Neural cell (in vitro differentiated cells): ENCODE measurements around the gene TMOD1.

Experiments used
- EP300 ChIP-seq: fragments of 450-650 bp; conservative IDR thresholded peaks from 2 replicates; pipeline ENCODE4 v1.6.1; 2014; ENCODE audit warnings: antibody characterized with exemption, mild to moderate bottlenecking, moderate library complexity; ENCODE audit not compliant: poor library complexity, severe bottlenecking
- EZH2 ChIP-seq: fragments of 200-600, 300-800 bp; shearing (Covaris generic), sonication (generic); IDR thresholded peaks from 2 replicates; pipeline ENCODE4 v1.6.1; 2014; ENCODE audit warnings: antibody characterized with exemption, low read length, borderline replicate concordance, mild to moderate bottlenecking; ENCODE audit not compliant: insufficient read depth, poor library complexity, severe bottlenecking
- MXI1 ChIP-seq: fragments of 450-650 bp; conservative IDR thresholded peaks from 2 replicates; pipeline ENCODE4 v1.6.1; 2014; ENCODE audit warnings: antibody characterized with exemption, mild to moderate bottlenecking; ENCODE audit not compliant: poor library complexity, severe bottlenecking
- POLR2AphosphoS5 ChIP-seq: IDR thresholded peaks from 2 replicates; pipeline ENCODE4 v1.6.1; 2012
- RAD21 ChIP-seq: fragments of 450-650 bp; conservative IDR thresholded peaks from 2 replicates; pipeline ENCODE4 v1.6.1; 2014; ENCODE audit warnings: antibody characterized with exemption, mild to moderate bottlenecking, moderate library complexity
- SMC3 ChIP-seq: fragments of 450-650 bp; conservative IDR thresholded peaks from 2 replicates; pipeline ENCODE4 v1.6.1; 2014; ENCODE audit warnings: antibody characterized with exemption, mild to moderate bottlenecking, moderate library complexity; ENCODE audit not compliant: poor library complexity
- TAF1 ChIP-seq: IDR thresholded peaks from 2 replicates; pipeline ENCODE4 v1.6.1; 2012; ENCODE audit warnings: low read depth
- TF ChIP-seq, protein P1 (sequence below): fragments of 450-650 bp; IDR thresholded peaks from 2 replicates; pipeline ENCODE4 v1.5.1; 2014; ENCODE audit warnings: antibody characterized with exemption, mild to moderate bottlenecking, moderate library complexity; ENCODE audit not compliant: poor library complexity, severe bottlenecking
- TF ChIP-seq, protein P2 (sequence below): IDR thresholded peaks from 2 replicates; pipeline ENCODE4 v1.6.1; 2012; ENCODE audit warnings: borderline replicate concordance

DNA sequence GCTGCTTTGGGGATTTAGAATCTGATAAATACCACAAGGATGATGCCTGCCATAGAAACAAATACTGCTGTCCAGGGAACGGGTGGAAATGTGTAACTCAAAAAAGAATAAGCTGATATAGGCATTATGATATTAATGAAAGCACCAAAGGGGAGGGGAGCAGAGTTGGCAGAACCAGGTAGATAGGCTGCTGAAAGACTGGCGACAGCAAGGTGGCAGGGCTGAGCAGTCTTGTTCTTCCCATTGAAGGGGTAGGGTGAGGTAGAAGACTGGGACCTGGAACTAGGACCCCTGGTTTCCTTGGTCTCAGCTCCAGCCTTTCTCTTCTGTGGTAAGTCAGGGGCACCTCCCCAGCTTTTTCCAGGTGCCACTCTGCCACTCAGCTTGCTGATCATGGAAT is 31.4 kb upstream of the TMOD1 start:
- TF ChIP-seq EZH2 = no peak
- TF ChIP-seq, protein P1, sequence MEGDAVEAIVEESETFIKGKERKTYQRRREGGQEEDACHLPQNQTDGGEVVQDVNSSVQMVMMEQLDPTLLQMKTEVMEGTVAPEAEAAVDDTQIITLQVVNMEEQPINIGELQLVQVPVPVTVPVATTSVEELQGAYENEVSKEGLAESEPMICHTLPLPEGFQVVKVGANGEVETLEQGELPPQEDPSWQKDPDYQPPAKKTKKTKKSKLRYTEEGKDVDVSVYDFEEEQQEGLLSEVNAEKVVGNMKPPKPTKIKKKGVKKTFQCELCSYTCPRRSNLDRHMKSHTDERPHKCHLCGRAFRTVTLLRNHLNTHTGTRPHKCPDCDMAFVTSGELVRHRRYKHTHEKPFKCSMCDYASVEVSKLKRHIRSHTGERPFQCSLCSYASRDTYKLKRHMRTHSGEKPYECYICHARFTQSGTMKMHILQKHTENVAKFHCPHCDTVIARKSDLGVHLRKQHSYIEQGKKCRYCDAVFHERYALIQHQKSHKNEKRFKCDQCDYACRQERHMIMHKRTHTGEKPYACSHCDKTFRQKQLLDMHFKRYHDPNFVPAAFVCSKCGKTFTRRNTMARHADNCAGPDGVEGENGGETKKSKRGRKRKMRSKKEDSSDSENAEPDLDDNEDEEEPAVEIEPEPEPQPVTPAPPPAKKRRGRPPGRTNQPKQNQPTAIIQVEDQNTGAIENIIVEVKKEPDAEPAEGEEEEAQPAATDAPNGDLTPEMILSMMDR = no peak
- no peak for TF ChIP-seq POLR2AphosphoS5
- no peak for TF ChIP-seq EP300
- TF ChIP-seq, protein P2, sequence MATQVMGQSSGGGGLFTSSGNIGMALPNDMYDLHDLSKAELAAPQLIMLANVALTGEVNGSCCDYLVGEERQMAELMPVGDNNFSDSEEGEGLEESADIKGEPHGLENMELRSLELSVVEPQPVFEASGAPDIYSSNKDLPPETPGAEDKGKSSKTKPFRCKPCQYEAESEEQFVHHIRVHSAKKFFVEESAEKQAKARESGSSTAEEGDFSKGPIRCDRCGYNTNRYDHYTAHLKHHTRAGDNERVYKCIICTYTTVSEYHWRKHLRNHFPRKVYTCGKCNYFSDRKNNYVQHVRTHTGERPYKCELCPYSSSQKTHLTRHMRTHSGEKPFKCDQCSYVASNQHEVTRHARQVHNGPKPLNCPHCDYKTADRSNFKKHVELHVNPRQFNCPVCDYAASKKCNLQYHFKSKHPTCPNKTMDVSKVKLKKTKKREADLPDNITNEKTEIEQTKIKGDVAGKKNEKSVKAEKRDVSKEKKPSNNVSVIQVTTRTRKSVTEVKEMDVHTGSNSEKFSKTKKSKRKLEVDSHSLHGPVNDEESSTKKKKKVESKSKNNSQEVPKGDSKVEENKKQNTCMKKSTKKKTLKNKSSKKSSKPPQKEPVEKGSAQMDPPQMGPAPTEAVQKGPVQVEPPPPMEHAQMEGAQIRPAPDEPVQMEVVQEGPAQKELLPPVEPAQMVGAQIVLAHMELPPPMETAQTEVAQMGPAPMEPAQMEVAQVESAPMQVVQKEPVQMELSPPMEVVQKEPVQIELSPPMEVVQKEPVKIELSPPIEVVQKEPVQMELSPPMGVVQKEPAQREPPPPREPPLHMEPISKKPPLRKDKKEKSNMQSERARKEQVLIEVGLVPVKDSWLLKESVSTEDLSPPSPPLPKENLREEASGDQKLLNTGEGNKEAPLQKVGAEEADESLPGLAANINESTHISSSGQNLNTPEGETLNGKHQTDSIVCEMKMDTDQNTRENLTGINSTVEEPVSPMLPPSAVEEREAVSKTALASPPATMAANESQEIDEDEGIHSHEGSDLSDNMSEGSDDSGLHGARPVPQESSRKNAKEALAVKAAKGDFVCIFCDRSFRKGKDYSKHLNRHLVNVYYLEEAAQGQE = no peak
- TF ChIP-seq MXI1 = no peak
- TF ChIP-seq RAD21 = no peak
- no peak for TF ChIP-seq TAF1
- no peak for TF ChIP-seq SMC3
